A204.1 (cell line): ENCODE measurements around the gene DAB1.

ENCODE experiments used
- FAIRE-seq: peaks from 2 replicates; lab custom pipeline; 2012; peaks lifted over from hg19 to GRCh38; lab: Jason Lieb, UNC

The DAB1 gene

DNA sequence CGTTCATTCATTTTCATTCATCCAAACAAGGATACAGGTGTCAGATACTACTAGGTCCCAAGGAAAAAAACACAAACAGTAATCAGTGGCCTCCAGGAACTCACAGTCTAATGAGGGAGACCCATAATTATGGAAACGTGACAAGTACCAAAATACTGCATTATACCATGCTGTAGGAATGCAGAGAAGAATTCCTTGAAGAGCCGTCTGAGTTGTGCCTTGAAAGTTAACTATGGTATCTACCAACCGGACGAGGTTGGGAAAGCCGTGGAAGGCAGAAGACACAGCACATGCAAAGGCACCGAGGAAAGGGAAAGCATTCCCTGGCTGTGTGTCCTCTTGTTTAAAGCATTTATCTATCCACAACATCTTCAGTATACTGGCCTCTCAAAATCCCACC is 206.0 kb downstream of the DAB1 start:
- FAIRE-seq = no peak

DNA sequence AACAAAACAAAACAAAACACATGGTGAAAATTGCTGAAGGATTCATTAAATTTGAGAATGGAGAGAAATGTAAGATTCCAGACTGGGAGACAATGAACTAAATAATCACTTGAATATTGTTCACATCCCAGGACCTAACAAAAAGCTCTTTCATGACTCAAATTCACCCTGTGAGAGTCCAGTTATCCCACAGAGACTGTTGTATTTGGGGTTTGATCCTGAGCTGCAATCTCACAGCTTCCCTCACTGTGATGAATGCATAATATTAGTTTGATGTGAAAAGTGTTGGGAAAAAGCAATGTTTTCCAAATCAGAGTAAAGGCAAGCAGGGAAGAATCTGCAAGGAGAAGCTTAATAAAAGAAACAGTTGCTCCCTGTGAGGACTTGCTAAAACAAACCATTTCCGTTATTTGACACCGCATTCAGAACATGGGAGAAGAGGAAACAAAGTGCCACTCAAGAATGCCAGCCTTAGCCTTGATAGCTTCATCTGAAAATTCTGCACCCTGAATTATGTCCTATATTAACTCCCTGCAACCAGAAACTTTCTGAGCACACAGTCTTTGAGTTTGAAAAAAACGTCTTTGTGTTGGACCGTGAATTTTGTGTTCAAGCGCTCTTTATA is 208.8 kb downstream of the DAB1 start:
- FAIRE-seq = no peak

DNA sequence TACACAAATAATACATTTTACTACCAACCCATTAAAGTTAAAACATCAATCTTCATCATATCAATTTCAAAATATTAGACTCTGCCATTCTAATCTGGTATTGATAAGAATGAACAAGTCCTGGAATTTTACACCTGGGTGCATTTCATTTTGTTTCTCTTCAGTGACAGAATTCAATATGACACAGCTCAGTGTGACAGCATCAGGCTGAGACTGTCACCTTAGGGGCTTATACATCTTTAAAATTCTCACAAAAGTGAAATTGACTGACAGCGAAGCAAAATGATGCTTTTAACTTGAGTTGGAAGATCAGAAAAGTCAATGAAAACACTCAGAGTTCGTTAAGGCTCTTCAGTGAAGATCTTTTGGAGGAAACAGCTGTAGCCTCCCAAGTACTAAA is 213.0 kb downstream of the DAB1 start:
- no peak for FAIRE-seq

DNA sequence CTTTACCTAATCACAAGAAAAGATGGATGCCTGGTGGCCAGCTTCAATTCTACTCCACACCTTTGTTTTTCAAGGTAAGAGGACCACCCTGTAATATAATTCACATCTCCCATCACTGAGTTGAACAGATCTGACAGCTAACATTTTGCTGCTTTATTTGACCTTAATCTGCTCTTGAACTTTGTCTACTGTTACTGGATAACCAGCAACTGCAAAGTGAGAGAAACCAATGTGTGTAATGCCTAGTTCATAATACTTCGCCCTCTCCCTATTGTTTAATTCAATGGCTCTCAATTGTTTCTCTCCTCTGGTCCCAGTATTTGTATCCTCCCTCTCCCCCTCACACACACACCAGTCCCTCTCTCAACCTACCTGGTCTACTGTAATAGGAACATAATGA is 214.4 kb downstream of the DAB1 start:
- FAIRE-seq = no peak

DNA sequence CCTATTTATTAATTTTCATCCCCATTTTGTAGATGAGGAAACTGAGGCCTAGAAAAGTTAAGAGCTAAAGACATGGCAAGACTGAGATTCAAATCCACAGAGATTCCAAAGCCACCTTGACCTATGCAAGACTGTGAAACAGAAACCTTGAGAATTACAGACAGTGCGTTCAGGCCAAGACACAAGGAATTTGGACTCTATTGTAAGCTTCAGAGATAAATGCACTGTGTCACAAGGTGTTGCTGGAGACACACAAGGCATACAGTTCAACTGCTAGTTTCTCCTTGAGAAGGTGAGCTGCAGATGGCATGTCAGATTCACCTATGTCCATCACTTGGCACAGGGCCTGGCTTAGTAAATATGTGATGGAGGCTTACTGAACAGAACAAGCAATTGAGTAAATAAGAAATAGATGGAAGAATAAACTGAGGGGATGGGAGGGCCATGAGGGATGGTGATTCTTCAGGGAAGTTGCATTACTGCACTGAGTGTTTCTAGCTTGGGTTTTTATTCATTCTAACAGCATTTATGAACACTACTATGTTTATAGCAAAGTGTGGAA is 215.0 kb downstream of the DAB1 start:
- FAIRE-seq = no peak

DNA sequence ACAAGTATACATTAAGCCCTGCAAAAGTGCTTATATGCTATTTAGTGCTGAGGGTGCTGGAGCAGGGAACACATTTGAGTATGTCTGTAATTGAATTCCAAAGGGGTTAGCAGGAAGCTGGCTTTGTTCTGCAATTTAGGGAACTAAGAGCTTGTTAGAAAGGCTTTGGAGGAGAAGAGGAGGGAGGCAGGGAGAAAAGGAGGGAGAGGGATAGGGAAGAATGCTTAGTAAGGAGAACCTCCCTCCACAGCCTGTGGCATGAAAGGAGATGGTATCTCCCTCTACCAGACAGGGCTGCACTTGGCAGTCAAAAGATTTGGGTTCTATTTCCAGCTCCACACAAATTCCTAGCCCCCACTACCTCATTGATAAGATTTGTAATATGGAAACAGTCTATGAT is 217.8 kb downstream of the DAB1 start:
- no peak for FAIRE-seq

DNA sequence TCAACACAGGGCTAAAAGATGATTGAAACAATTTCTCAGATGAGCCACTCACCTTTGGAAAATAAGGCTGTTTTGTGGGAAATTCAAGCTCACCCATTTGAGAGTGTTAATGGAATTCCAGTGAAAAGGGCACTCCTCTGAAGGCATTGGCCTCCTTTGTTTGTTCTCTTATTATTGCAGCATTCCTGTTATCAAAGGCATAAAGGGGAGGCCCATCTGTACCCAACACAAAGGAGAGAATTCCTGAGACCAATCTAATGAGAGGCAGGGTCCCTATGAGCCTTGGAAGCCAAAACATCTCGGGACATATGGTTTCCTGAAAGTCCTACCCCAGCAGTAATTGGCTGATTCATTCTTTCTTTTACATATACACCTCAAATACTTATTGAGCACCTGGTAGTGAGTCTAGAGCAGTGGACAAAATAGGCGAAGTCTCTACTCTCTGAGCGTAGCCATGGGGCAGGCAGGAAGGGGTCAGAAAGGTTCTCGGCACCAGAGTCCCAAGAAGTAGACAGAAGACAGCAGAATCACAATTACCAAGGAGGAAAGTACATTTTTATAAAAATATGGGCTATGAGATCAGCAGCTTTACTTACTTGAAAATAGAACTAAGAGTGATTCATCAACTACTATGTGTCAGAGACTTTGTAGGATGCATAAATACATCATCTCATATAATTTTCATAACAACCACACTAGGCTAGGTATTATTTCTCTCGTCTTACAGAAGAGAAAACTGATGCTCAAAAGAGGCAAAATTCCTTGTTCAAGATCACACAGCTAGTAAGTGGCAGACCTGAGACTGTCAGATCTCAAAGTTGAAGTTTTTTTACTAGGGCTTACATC is 218.7 kb downstream of the DAB1 start:
- no peak for FAIRE-seq

DNA sequence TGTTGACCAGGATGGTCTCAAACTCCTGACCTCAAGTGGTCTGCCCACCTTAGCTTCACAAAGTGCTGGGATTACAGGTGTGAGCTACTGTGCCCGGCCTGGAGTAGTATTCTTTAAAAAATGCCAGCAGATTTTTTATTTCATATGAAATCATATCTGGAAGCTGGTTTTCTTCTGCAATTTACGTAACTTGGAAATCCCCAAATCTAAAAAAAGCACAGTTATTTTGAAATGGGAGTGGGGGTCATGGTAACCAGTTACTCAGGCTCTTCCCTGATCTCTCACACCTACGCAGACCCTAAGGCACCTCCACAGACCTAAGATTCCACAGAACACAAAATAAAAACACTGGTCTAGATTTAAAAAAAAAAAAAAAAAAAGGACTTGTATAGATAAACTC is 219.8 kb downstream of the DAB1 start:
- FAIRE-seq = no peak

DNA sequence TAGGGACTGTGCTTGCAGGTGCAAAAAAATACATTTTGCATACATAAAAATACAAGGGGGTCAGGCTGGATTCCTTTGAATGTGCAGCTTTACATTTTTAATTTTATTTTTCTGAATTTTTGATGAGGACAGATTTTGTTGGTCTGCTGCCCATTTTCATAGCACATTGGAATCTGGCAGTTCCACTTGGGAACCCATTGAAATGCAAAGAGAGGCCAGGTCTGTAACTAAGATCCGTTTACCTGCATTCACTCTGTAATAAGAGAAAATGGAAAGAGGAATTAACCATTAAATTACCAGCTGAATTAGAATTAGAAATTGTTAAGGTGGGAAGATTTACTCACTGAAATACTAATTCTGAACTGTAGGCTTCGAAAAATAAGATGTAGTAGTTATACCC is 221.6 kb downstream of the DAB1 start:
- FAIRE-seq = no peak

DNA sequence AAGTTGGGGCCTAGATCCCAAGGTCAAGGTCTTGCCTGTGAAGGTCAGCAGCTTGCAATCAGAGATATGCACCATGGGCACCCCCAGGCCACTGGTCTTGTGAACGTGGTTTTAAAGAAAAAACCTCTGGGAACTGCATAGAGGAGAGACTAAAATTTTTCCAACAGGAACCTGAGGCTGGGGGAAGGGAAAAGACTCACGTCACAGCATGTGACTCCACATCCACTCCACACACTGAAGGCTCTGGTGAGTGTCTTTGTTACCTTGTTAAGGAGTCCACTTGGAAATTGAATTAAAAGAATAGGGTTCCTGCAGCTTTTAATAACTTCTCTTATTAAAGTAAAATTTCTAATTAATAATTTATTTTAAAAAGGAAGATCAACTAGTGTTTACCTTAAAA is 224.9 kb downstream of the DAB1 start:
- FAIRE-seq = no peak

DNA sequence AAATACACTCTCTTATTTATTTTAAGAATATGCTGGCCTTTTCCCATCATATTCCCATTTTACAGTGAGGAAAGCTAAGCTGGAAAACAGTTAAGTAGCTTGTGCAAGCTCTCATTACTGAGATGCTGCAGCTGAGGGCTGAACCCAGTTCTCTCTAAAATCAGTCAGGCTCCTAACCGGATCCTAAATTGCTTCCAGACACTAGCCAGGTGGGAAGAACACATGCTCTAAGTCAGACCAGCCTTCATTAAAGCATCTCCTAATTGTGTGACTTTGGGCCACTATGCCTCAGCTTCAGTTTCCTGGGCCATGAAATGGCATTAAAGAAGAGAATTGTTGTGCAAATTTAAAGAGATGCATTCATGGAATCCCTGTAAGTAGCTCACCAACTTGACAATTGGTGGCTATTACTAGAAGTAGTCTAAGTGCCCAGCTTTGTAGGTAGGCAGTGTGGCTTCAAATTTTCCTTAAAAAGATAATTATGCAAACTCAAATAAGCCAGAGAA is 228.4 kb downstream of the DAB1 start:
- FAIRE-seq = no peak

DNA sequence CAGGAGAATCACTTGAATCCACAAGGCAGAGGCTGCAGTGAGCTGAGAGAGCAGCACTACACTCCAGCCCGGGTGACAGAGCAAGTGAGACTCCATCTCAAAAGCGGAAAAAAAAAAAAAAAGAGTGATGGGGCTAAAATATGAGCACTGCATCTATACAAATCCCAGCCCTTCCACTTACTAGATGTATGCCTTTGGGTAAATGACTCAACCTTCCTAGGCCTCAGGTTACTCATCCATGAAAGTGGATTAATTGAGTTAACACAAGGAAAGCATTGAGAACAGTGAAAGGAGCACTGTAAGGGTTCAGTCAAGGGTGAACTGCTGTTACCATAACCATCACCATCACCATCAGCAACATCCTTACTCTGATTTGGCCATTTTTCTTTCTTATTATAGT is 231.6 kb downstream of the DAB1 start:
- no peak for FAIRE-seq

DNA sequence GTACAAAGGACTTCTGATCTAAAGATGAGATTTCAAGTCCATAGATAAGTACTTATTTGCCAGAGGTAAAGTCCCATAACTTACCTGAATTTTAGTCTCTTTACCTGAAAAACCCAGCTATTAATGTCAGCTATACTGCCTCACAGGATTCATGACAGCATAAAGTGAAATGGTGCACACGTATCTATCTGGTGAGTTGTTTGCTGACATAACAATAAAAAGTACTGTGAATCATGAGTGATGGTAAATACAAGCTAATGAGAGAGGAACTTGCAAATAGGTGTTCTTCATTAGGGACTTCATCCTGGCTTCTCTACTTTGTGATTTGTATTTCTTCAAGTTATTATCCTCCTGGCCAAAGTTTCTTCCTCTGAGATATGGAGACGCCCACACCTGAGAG is 233.0 kb downstream of the DAB1 start:
- FAIRE-seq = no peak

DNA sequence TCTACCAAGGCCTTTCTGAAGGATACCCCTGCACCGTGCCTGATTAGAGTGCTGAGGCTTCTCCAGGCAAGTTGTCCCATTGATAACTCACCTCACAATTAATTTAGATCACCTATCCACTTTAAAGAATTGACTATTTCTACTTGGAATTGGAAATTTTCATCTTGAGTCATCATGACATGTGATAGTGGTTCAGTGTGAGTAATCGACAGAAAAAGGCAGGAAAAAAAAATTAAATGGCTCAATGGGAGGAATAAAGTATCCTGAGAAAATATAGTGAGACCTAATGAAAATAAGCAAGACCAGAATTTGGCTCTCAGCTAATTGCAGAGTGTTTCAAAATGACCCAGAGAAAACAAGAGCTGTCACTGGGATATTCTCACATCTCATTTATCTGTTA is 235.7 kb downstream of the DAB1 start:
- FAIRE-seq = no peak

DNA sequence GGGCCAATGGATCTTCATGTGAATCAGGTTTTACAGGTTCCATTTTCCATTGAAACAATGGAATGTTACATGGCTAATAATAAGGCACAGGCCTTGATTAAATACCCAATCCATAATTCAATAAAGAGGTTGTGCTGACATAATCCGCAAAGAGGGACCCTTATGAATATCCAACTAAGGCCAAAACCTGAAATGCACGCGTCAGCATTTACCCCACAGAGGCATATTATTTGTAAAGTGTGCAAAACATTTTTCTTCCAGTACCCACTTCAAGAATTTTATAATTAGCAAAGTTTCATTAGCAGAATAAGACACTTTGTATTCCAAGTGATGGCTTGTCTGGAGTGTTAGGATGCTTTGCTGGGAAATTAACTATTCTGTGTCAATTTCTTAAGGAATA is 237.4 kb downstream of the DAB1 start:
- no peak for FAIRE-seq

DNA sequence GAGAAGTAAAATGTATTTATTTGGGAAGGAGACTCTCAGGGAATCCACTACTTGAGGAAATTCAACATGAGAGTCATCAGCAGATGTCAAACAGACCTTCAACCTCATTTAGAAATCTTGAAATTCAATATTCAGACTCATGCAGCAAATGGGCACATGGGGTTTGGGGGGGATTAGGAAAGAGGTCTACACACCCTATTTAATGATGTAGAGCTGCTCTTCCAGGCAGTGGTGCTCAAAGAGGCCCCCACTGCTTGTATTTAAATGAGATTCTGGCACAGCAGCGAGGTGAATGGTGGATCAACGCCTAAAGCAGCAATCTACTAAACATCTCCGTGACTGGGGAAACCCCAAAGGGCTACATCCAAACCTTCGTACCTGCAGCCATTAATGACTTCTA is 244.9 kb downstream of the DAB1 start:
- no peak for FAIRE-seq

DNA sequence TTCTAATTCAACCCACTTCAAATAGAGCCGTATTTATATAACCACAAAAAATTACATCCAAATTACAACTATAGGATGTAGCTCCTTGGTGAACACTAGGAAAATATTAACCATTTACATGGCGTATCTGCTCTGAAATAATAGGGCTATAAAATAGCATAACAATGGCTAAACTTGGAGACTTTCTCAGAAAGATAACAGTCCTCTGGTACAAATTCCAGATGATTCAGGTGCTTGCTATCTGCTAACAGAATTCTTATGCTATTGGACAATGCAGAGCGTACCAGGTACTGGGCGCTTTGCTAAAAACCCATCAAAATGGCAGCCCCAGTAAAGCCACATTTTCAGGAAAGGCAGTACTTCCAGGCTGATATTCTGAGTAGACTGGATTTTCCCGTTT is 248.4 kb downstream of the DAB1 start:
- no peak for FAIRE-seq

DNA sequence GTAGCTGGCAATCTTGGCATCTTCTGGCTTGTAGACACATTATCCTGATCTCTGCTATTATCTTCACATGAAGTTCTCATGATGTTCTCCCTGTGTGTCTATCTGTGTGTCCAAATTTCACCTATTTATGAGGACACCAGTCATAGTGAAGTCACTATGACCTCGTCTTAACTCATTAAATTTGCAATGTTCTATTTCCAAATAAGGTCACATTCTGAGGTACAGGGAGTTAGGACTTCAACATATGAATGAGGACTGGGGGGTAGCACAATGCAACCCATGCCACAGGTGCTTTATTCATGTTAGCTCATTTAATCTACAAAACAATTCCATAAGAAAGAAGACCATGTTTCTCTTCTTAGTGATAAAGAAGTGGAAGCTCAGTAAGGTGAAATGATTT is 251.8 kb downstream of the DAB1 start:
- no peak for FAIRE-seq

DNA sequence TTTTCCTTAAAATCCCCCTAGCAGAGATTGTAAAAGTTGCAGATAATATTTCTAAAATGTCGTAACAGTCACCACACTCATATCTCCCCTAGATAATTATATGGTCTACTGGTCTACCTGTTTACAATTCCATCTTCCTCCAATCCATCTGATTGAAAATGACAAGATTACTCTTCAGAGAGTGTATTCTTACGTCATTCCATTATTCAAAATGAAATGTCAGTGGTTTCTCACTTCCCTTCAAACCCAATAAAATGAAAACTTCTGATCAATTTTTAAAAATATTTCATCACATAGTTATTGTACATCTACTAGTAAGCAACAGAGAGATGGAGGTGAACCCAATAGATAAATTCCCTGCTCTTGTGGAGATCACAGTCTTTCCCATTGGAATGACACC is 255.9 kb downstream of the DAB1 start:
- FAIRE-seq = no peak

DNA sequence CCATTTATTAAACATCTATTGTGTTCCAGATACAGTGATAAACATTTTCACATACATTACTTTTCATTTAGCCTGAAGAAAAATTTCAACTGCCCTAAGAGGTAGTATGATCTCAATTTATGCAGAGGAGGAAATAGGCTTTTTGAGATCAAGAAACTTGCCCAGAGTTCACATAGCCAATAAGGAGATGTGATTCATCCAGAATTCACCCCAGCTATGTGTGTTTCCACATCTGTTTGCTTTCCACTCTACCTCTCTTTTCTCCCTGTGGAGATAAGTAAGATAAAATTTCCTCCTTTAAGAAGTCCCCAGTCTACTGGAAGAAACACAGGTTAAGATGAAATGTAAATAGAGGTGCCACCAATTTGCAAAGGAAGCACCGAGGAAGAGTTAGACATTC is 258.3 kb downstream of the DAB1 start:
- FAIRE-seq = no peak

DNA sequence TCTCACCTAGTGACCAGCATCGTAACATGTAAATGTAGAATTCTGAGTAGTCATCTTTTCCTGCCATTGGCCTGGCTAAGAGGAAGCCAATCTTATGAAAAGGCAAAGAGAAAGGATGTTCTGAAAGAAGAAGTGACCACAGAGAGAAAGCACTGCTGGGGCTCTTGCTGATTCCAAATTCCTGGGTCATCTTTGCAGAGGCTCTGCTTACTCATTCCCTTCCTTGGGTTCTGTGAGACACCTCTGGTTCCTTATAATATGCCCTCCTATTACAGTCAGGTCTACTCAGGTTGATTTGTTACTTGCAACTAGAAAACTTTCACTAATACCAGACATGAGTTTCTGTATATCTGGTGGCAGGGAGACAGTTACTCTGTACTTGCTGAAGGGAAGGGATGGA is 259.3 kb downstream of the DAB1 start:
- FAIRE-seq = no peak

DNA sequence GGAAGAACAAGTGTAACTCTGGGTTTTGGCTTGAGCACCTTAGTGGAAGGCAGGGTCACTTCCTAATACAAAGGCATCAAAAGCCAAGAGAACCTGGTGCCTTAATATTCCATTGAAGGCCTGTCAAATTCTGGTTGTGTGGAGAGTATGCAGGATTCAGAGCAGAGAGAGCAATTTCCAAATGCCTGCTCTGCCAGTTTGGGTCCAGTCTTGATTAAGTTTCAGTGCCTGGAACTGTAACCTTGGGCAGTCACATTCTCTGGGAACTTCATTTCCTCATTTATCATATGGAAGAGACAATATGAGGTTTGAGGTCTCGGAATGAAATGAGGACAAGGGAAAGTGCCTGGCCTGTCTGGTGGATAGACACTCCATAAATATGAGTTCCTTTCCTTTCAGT is 260.1 kb downstream of the DAB1 start:
- no peak for FAIRE-seq

DNA sequence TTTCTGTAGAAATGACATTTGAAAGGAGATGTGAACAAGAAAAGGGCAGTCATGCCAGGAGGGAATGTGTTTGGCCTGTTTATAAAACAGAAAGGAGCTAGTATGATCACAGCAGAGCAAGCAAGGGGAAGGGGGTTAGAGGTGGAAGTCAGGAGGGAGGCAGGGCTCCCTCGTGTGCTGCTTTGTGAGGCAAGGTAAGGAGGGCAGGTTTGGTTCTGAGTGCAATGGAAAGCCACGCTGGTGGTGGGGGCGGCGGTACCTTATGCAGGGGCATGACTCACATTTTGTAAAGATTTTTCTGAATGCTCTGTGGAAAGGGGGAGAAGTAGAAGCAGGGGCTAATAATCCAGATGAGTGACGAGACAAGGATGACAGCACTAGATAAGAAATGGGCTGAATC is 260.5 kb downstream of the DAB1 start:
- FAIRE-seq = no peak
